ENCODE measurements around the gene SETD2.
"Not testable (repeated sequence)": the region's sequence is repeated elsewhere in the genome, so short reads cannot be mapped to it uniquely, and the experiment has no call there.

Gene SETD2

DNA sequence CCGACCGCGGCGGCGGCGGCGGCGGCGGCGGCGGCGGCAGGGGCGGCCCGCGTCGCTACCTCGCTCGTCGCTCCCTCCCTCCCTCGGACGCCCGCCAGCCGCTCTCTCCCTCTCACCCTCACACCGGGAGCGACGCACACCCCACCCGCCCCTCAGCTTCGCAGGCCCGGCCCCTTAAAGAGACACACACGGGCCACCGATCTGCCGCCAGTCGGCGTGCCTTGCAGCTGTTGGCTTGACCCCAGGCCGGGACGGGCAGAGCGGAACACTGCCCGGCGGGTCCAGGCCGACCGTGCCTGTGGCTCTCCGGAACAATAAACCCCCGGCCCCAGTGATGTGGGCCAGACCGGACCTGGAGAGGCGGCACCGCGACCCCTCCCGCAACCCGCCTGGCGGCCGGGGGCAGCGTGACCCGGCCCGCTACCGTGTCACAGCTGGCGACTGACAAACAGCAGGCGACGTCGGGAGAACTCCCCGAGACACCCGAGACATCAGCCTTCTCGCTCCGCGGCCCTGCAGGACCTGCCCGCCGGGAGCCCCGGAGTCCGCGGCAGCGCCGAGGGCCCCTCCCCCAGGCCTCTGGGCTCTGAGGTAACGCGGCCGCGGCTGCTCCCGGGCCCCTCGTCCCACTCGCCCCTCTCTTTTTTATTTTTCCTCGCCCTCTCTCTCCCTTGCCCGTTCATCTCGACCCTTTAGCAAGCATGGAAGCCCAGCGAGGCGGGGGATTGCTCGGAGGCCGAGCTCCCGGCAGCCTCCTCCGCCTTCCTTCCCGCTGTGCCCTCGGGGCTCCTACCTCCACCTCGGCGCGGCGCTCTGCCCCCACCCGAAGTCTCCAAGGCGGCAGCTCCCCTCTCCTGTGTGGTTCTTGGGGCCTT is at the start of gene SETD2:
Gene SETD2, minus strand, starts transcription at position 107 of the 875 bp plus-strand sequence. CDS start 189 bp downstream, outside the sequence.
- Histone ChIP-seq H3K27me3 (ENCODE audit: low read depth, low read length) (no peaks in the 10 kb centered on the region), H4K20me1 (ENCODE audit: insufficient read depth, low read length) (peaks cover 36% of the 10 kb centered on the region), H3K9me3 (ENCODE audit: insufficient read depth, low read length) (no peaks in the 10 kb centered on the region), H3K4me1 (ENCODE audit: low read length) (peaks cover 37% of the 10 kb centered on the region), H3K79me2 (ENCODE audit: low read length) (peaks cover 68% of the 10 kb centered on the region), H2AFZ (ENCODE audit: low read depth, low read length) (peak within 1 kb of the TSS; percentile 94), H3K4me2 (ENCODE audit: low read length) (peak within 1 kb of the TSS; percentile 92), H3K27ac (ENCODE audit: low read length) (peak within 1 kb of the TSS; percentile 75), H3K9ac (ENCODE audit: low read length) (peak within 1 kb of the TSS; percentile 90), H3K4me3 (ENCODE audit: low read length) (peak within 1 kb of the TSS; percentile 86), H3K36me3 (replicated peaks; ENCODE audit: low read depth, low read length) (peaks cover 3% of the 10 kb centered on the region)
- TF ChIP-seq EZH2phosphoT487 (IDR thresholded peaks at IDR 0.05; ENCODE audit: low read depth) (no peak), CTCF (IDR thresholded peaks at IDR 0.05; ENCODE audit: low read depth, low read length) (peak; percentile 78)

GRCh38 chr3:47210863-47211405 is 47.0 kb upstream of the SETD2 start:
- Histone ChIP-seq H4K20me1 (ENCODE audit: insufficient read depth, low read length) (no peaks in the 10 kb centered on the region), H3K79me2 (ENCODE audit: low read length) (no peaks in the 10 kb centered on the region), H2AFZ (ENCODE audit: low read depth, low read length) (no peak overlapping the region), H3K9ac (ENCODE audit: low read length) (no peak overlapping the region), H3K27me3 (ENCODE audit: low read depth, low read length) (no peaks in the 10 kb centered on the region), H3K4me1 (ENCODE audit: low read length) (no peaks in the 10 kb centered on the region), H3K4me2 (ENCODE audit: low read length) (no peak overlapping the region), H3K27ac (ENCODE audit: low read length) (no peak overlapping the region), H3K4me3 (ENCODE audit: low read length) (no peak overlapping the region), H3K9me3 (ENCODE audit: insufficient read depth, low read length) (no peaks in the 10 kb centered on the region), H3K36me3 (replicated peaks; ENCODE audit: low read depth, low read length) (no peaks in the 10 kb centered on the region)
- TF ChIP-seq CTCF (IDR thresholded peaks at IDR 0.05; ENCODE audit: low read depth, low read length) (no peak), EZH2phosphoT487 (IDR thresholded peaks at IDR 0.05; ENCODE audit: low read depth) (no peak)

GRCh38 chr3:47206022-47206421 is 42.1 kb upstream of the SETD2 start:
- not testable (repeated sequence) for H4K20me1 ChIP-seq (ENCODE audit: insufficient read depth, low read length); H3K27me3 ChIP-seq (ENCODE audit: low read depth, low read length); H3K79me2 ChIP-seq (ENCODE audit: low read length); H3K4me2 ChIP-seq (ENCODE audit: low read length); H3K4me1 ChIP-seq (ENCODE audit: low read length); H3K36me3 ChIP-seq (replicated peaks; ENCODE audit: low read depth, low read length); H3K4me3 ChIP-seq (ENCODE audit: low read length); H2AFZ ChIP-seq (ENCODE audit: low read depth, low read length); H3K9ac ChIP-seq (ENCODE audit: low read length); H3K27ac ChIP-seq (ENCODE audit: low read length); H3K9me3 ChIP-seq (ENCODE audit: insufficient read depth, low read length)

- H2AFZ ChIP-seq (ENCODE audit: low read depth, low read length), result no peak overlapping the region
- H4K20me1 ChIP-seq (ENCODE audit: insufficient read depth, low read length), result no peaks in the 10 kb centered on the region
- no peak for TF ChIP-seq CTCF (IDR thresholded peaks at IDR 0.05; ENCODE audit: low read depth, low read length)
- no peaks in the 10 kb centered on the region for H3K4me1 ChIP-seq (ENCODE audit: low read length)
- no peaks in the 10 kb centered on the region for H3K9me3 ChIP-seq (ENCODE audit: insufficient read depth, low read length)
- H3K79me2 ChIP-seq (ENCODE audit: low read length), result no peaks in the 10 kb centered on the region
- H3K27ac ChIP-seq (ENCODE audit: low read length), result no peak overlapping the region
- H3K27me3 ChIP-seq (ENCODE audit: low read depth, low read length), result no peaks in the 10 kb centered on the region
- no peak overlapping the region for H3K4me3 ChIP-seq (ENCODE audit: low read length)
- no peak overlapping the region for H3K4me2 ChIP-seq (ENCODE audit: low read length)
- no peaks in the 10 kb centered on the region for H3K36me3 ChIP-seq (replicated peaks; ENCODE audit: low read depth, low read length)
- H3K9ac ChIP-seq (ENCODE audit: low read length), result no peak overlapping the region
Measured at GRCh38 chr3:47204875-47205274, 41.0 kb upstream of the SETD2 start.
